Measurements from ENCODE around the gene DTNBP1.

Gene DTNBP1

GRCh38 chr6:15616261-15616660, 46.6 kb downstream of the DTNBP1 start:
- H3K9me3 ChIP-seq (ENCODE audit: control insufficient read depth in 2 of 2, low read length in 2 of 2): no peaks in the 10 kb centered on the region
- no peaks in the 10 kb centered on the region for H3K4me1 ChIP-seq (ENCODE audit: control insufficient read depth in 2 of 2, insufficient read depth in 2 of 2, low read length in 2 of 2)
- H3K27me3 ChIP-seq (ENCODE audit: control insufficient read depth in 2 of 2, insufficient read depth in 2 of 2, low read length in 2 of 2): no peaks in the 10 kb centered on the region
- H3K36me3 ChIP-seq (ENCODE audit: control insufficient read depth in 2 of 2, insufficient read depth in 2 of 2, low read length in 2 of 2): peaks cover 8 to 9% of the 10 kb centered on the region in 2 donors
- no peak overlapping the region for H3K9ac ChIP-seq (ENCODE audit: low read depth in 1 of 2, low read length in 2 of 2)
- no peak overlapping the region for H3K4me3 ChIP-seq (ENCODE audit: low read length in 2 of 2)
- no peak overlapping the region for H3K27ac ChIP-seq (ENCODE audit: low read depth in 2 of 2, low read length in 2 of 2)

GRCh38 chr6:15615802-15616201, 47.0 kb downstream of the DTNBP1 start:
- no peak overlapping the region for H3K9ac ChIP-seq (ENCODE audit: low read depth in 1 of 2, low read length in 2 of 2)
- peaks cover 9% of the 10 kb centered on the region in 2 donors for H3K36me3 ChIP-seq (ENCODE audit: control insufficient read depth in 2 of 2, insufficient read depth in 2 of 2, low read length in 2 of 2)
- no peak overlapping the region for H3K27ac ChIP-seq (ENCODE audit: low read depth in 2 of 2, low read length in 2 of 2)
- H3K4me1 ChIP-seq (ENCODE audit: control insufficient read depth in 2 of 2, insufficient read depth in 2 of 2, low read length in 2 of 2): no peaks in the 10 kb centered on the region
- no peaks in the 10 kb centered on the region for H3K9me3 ChIP-seq (ENCODE audit: control insufficient read depth in 2 of 2, low read length in 2 of 2)
- H3K4me3 ChIP-seq (ENCODE audit: low read length in 2 of 2): no peak overlapping the region
- no peaks in the 10 kb centered on the region for H3K27me3 ChIP-seq (ENCODE audit: control insufficient read depth in 2 of 2, insufficient read depth in 2 of 2, low read length in 2 of 2)

GRCh38 chr6:15614277-15614676, 48.6 kb downstream of the DTNBP1 start:
- peaks cover 15 to 20% of the 10 kb centered on the region in 2 donors for H3K36me3 ChIP-seq (ENCODE audit: control insufficient read depth in 2 of 2, insufficient read depth in 2 of 2, low read length in 2 of 2)
- no peaks in the 10 kb centered on the region for H3K4me1 ChIP-seq (ENCODE audit: control insufficient read depth in 2 of 2, insufficient read depth in 2 of 2, low read length in 2 of 2)
- H3K9ac ChIP-seq (ENCODE audit: low read depth in 1 of 2, low read length in 2 of 2): no peak overlapping the region
- no peak overlapping the region for H3K4me3 ChIP-seq (ENCODE audit: low read length in 2 of 2)
- peak overlapping the region in 1 of 2 donors; percentile 9 for H3K27ac ChIP-seq (ENCODE audit: low read depth in 2 of 2, low read length in 2 of 2)
- no peaks in the 10 kb centered on the region for H3K27me3 ChIP-seq (ENCODE audit: control insufficient read depth in 2 of 2, insufficient read depth in 2 of 2, low read length in 2 of 2)
- no peaks in the 10 kb centered on the region for H3K9me3 ChIP-seq (ENCODE audit: control insufficient read depth in 2 of 2, low read length in 2 of 2)

GRCh38 chr6:15608396-15608795, 54.4 kb downstream of the DTNBP1 start:
- no peak overlapping the region for H3K4me3 ChIP-seq (ENCODE audit: low read length in 2 of 2)
- peaks cover 8 to 11% of the 10 kb centered on the region in 2 donors for H3K36me3 ChIP-seq (ENCODE audit: control insufficient read depth in 2 of 2, insufficient read depth in 2 of 2, low read length in 2 of 2)
- no peak overlapping the region for H3K27ac ChIP-seq (ENCODE audit: low read depth in 2 of 2, low read length in 2 of 2)

GRCh38 chr6:15607603-15608002, 55.2 kb downstream of the DTNBP1 start:
- peaks cover 8 to 11% of the 10 kb centered on the region in 2 donors for H3K36me3 ChIP-seq (ENCODE audit: control insufficient read depth in 2 of 2, insufficient read depth in 2 of 2, low read length in 2 of 2)
- no peak overlapping the region for H3K27ac ChIP-seq (ENCODE audit: low read depth in 2 of 2, low read length in 2 of 2)
- no peaks in the 10 kb centered on the region for H3K4me1 ChIP-seq (ENCODE audit: control insufficient read depth in 2 of 2, insufficient read depth in 2 of 2, low read length in 2 of 2)
- H3K9me3 ChIP-seq (ENCODE audit: control insufficient read depth in 2 of 2, low read length in 2 of 2): no peaks in the 10 kb centered on the region
- no peaks in the 10 kb centered on the region for H3K27me3 ChIP-seq (ENCODE audit: control insufficient read depth in 2 of 2, insufficient read depth in 2 of 2, low read length in 2 of 2)
- H3K4me3 ChIP-seq (ENCODE audit: low read length in 2 of 2): no peak overlapping the region
- no peak overlapping the region for H3K9ac ChIP-seq (ENCODE audit: low read depth in 1 of 2, low read length in 2 of 2)

More at GRCh38 chr6:15608396-15608795, 54.4 kb downstream of the DTNBP1 start:
- H3K9me3 ChIP-seq (ENCODE audit: control insufficient read depth in 2 of 2, low read length in 2 of 2): no peaks in the 10 kb centered on the region
- no peaks in the 10 kb centered on the region for H3K4me1 ChIP-seq (ENCODE audit: control insufficient read depth in 2 of 2, insufficient read depth in 2 of 2, low read length in 2 of 2)
- H3K9ac ChIP-seq (ENCODE audit: low read depth in 1 of 2, low read length in 2 of 2): no peak overlapping the region
- H3K27me3 ChIP-seq (ENCODE audit: control insufficient read depth in 2 of 2, insufficient read depth in 2 of 2, low read length in 2 of 2): no peaks in the 10 kb centered on the region

GRCh38 chr6:15606347-15606746, 56.5 kb downstream of the DTNBP1 start:
- no peaks in the 10 kb centered on the region for H3K9me3 ChIP-seq (ENCODE audit: control insufficient read depth in 2 of 2, low read length in 2 of 2)
- no peak overlapping the region for H3K27ac ChIP-seq (ENCODE audit: low read depth in 2 of 2, low read length in 2 of 2)
- H3K36me3 ChIP-seq (ENCODE audit: control insufficient read depth in 2 of 2, insufficient read depth in 2 of 2, low read length in 2 of 2): peaks cover 6 to 11% of the 10 kb centered on the region in 2 donors
- no peaks in the 10 kb centered on the region for H3K27me3 ChIP-seq (ENCODE audit: control insufficient read depth in 2 of 2, insufficient read depth in 2 of 2, low read length in 2 of 2)
- no peak overlapping the region for H3K9ac ChIP-seq (ENCODE audit: low read depth in 1 of 2, low read length in 2 of 2)
- no peaks in the 10 kb centered on the region for H3K4me1 ChIP-seq (ENCODE audit: control insufficient read depth in 2 of 2, insufficient read depth in 2 of 2, low read length in 2 of 2)
- no peak overlapping the region for H3K4me3 ChIP-seq (ENCODE audit: low read length in 2 of 2)

- Histone ChIP-seq H3K9me3 (ENCODE audit: control insufficient read depth in 2 of 2, low read length in 2 of 2) (no peaks in the 10 kb centered on the region), H3K9ac (ENCODE audit: low read depth in 1 of 2, low read length in 2 of 2) (no peak overlapping the region), H3K4me1 (ENCODE audit: control insufficient read depth in 2 of 2, insufficient read depth in 2 of 2, low read length in 2 of 2) (no peaks in the 10 kb centered on the region), H3K36me3 (ENCODE audit: control insufficient read depth in 2 of 2, insufficient read depth in 2 of 2, low read length in 2 of 2) (peaks cover 4 to 8% of the 10 kb centered on the region in 2 donors), H3K27ac (ENCODE audit: low read depth in 2 of 2, low read length in 2 of 2) (no peak overlapping the region), H3K27me3 (ENCODE audit: control insufficient read depth in 2 of 2, insufficient read depth in 2 of 2, low read length in 2 of 2) (no peaks in the 10 kb centered on the region), H3K4me3 (ENCODE audit: low read length in 2 of 2) (no peak overlapping the region)
Measured at GRCh38 chr6:15604843-15605242, 58.0 kb downstream of the DTNBP1 start.

GRCh38 chr6:15602154-15602553, 60.7 kb downstream of the DTNBP1 start:
- Histone ChIP-seq H3K4me1 (ENCODE audit: control insufficient read depth in 2 of 2, insufficient read depth in 2 of 2, low read length in 2 of 2) (no peaks in the 10 kb centered on the region), H3K9ac (ENCODE audit: low read depth in 1 of 2, low read length in 2 of 2) (no peak overlapping the region), H3K9me3 (ENCODE audit: control insufficient read depth in 2 of 2, low read length in 2 of 2) (no peaks in the 10 kb centered on the region), H3K36me3 (ENCODE audit: control insufficient read depth in 2 of 2, insufficient read depth in 2 of 2, low read length in 2 of 2) (peaks cover 0 to 5% of the 10 kb centered on the region in 2 donors), H3K27ac (ENCODE audit: low read depth in 2 of 2, low read length in 2 of 2) (no peak overlapping the region), H3K4me3 (ENCODE audit: low read length in 2 of 2) (no peak overlapping the region), H3K27me3 (ENCODE audit: control insufficient read depth in 2 of 2, insufficient read depth in 2 of 2, low read length in 2 of 2) (no peaks in the 10 kb centered on the region)

GRCh38 chr6:15598273-15598798, 64.5 kb downstream of the DTNBP1 start:
- H3K36me3 ChIP-seq (ENCODE audit: control insufficient read depth in 2 of 2, insufficient read depth in 2 of 2, low read length in 2 of 2): peaks cover 0 to 5% of the 10 kb centered on the region in 2 donors
- H3K9me3 ChIP-seq (ENCODE audit: control insufficient read depth in 2 of 2, low read length in 2 of 2): no peaks in the 10 kb centered on the region
- no peak overlapping the region for H3K4me3 ChIP-seq (ENCODE audit: low read length in 2 of 2)
- H3K27ac ChIP-seq (ENCODE audit: low read depth in 2 of 2, low read length in 2 of 2): no peak overlapping the region
- no peaks in the 10 kb centered on the region for H3K4me1 ChIP-seq (ENCODE audit: control insufficient read depth in 2 of 2, insufficient read depth in 2 of 2, low read length in 2 of 2)
- H3K27me3 ChIP-seq (ENCODE audit: control insufficient read depth in 2 of 2, insufficient read depth in 2 of 2, low read length in 2 of 2): no peaks in the 10 kb centered on the region
- H3K9ac ChIP-seq (ENCODE audit: low read depth in 1 of 2, low read length in 2 of 2): no peak overlapping the region

- Histone ChIP-seq H3K9ac (ENCODE audit: low read depth in 1 of 2, low read length in 2 of 2) (no peak overlapping the region), H3K27ac (ENCODE audit: low read depth in 2 of 2, low read length in 2 of 2) (no peak overlapping the region), H3K27me3 (ENCODE audit: control insufficient read depth in 2 of 2, insufficient read depth in 2 of 2, low read length in 2 of 2) (no peaks in the 10 kb centered on the region), H3K9me3 (ENCODE audit: control insufficient read depth in 2 of 2, low read length in 2 of 2) (no peaks in the 10 kb centered on the region), H3K4me3 (ENCODE audit: low read length in 2 of 2) (no peak overlapping the region), H3K36me3 (ENCODE audit: control insufficient read depth in 2 of 2, insufficient read depth in 2 of 2, low read length in 2 of 2) (peaks cover 0 to 5% of the 10 kb centered on the region in 2 donors), H3K4me1 (ENCODE audit: control insufficient read depth in 2 of 2, insufficient read depth in 2 of 2, low read length in 2 of 2) (no peaks in the 10 kb centered on the region)
Measured at GRCh38 chr6:15596186-15596896, 66.5 kb downstream of the DTNBP1 start.

Measured in mucosa of rectum (tissue), 2 donors.